NOMO-1 treated with dmso at 0.1 percent for 144 hours (cell line): ENCODE measurements around the gene SLC6A17.

Experiments
- DNase-seq: peaks from one replicate; lab custom pipeline; 2025; ENCODE audit not compliant: unreplicated experiment; lab: John Stamatoyannopoulos, UW

Gene SLC6A17

DNA sequence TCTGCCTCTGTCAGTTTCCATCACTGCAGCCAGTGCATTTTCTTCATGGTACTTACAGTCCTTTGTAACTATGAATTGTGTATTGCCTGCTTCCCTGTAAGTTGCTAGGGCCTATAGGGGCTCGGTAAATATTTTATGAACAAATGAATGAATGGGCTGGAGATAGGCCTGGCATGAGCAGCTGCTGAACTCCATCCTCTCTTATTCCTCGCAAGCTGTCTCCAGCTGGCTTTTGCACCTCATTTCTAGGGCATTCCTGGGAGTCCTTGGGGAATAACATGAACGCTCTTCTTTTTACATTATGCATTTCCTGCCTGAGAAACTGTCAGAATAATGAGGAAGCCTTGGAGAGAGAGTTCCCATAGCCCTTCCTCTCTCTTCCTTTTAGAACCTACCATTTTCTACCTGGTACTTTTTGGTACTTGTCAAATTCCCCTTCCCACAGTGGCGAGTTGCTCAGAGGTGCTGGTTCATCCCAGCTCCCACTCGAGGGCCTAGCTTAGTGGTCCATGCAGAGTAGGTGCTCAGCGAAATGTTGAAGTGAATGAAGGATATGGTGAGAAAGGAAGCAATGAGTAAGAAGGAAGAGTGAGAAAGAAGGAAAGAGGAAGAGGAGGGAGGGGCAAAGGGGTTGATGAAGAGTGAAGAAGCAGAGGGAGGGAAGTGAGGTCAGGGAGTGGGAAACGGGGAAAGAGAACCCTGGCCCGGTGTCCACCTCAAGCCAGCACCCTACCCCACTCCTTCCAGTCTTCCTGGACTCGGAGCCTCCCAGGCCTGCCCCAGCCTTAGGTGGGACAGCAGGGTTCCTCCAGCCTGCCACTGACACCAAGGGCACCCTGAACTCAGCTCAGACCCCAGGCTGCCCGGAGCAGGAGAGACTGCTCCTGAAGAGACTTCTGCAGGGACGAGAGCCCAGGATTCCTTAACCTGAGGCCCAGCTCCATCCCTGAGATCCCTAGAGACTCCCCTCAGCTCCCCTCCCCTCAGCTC lies 89.4 kb downstream of the SLC6A17 start:
- DNase-seq: no peak

- DNase-seq: no peak
Measured at GRCh38 chr1:110240476-110241210, 90.3 kb downstream of the SLC6A17 start.

DNA sequence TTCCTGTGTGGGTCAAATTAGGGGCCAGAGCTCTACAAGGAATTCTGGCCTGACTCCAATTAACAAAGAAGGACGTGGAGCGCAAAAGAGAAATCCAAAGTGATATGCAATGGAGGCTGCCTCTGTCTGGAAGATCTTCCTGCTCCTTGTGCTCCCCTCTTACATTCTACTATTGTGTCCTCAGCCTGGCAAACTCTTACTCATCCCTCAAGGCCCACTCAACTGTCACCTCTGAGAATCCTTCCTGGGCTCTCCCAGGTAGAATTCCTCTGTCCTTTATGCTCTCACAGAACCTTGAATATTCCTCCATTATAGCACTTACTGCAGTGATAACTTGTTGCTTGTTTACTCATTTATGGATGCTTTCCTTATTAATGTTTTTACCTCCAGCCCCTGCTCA lies 91.2 kb downstream of the SLC6A17 start:
- no peak for DNase-seq

- no peak for DNase-seq
Measured at GRCh38 chr1:110242062-110242461, 91.8 kb downstream of the SLC6A17 start.

- no peak for DNase-seq
Measured at GRCh38 chr1:110242731-110243130, 92.4 kb downstream of the SLC6A17 start.

- DNase-seq: no peak
Measured at GRCh38 chr1:110243146-110243545, 92.9 kb downstream of the SLC6A17 start.

- DNase-seq: peak; percentile 46
Measured at GRCh38 chr1:110243574-110243973, 93.3 kb downstream of the SLC6A17 start.

GRCh38 chr1:110245876-110246620 lies 95.8 kb downstream of the SLC6A17 start:
- no peak for DNase-seq

DNA sequence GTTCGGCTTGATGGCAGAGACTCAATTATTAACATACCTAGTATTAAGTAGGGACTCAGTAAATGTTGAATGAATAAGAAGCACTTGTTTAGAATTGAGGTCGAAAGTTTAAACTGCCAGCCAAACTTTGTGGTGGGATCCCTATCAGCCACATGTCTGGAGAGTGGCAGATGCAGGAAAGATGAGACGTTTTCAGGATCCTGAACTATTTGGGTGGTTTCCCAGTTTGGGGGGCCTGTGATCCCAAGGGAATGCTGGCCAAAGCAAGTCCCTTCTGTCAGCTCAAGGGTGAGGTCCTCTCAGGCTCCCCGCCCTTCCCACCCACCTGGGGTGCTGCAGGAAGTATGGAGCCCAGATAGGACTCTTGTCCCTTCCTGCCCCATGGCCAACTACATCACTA lies 98.5 kb downstream of the SLC6A17 start:
- no peak for DNase-seq

DNA sequence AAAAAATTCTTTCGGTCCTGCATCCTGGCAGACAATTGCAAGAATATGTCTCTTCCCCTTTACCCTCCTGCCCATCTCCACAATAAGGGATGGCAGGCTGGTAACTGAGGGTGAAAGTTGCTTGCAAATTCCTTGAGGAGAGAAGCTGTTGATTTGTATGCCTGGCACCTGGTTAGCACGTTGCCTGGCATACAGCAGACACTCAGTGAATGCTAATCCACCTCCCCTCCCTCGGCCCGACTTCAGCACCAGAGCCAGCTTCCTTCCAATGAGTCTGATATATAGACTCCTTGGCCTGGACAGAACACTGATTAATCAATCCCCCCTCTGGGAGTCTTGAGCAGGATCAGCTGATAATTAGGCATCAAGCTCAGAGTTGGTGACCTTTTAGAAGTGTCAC lies 99.0 kb downstream of the SLC6A17 start:
- DNase-seq: no peak

DNA sequence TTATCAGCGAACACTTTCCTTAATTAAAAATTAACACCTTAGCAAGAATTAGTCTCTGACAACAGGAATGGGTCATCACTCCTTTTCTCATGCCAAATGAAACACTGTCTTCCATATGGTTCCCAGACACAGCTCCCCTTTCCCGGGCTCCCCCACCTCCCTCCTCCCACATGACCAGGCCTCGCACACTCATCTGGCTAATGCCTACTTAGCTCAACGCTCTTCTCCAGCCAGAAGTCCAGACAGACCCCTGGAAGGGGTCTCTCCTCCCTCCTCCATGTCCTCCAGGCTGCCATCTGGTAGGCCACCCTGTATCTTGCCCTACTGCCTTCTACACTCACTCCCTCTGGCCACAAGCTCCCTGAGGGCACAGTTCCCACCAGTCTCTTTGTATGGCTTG lies 99.7 kb downstream of the SLC6A17 start:
- no peak for DNase-seq

GRCh38 chr1:110250749-110251148 lies 100.5 kb downstream of the SLC6A17 start:
- DNase-seq: no peak
